GM19438 (cell line): Measurements from ENCODE around the gene KLHL29.

Source experiments
- ATAC-seq: cut with Tn5 transposase; IDR thresholded peaks from one replicate; pipeline ENCODE4 v1.9.1; 2021; ENCODE audit warnings: low read depth; ENCODE audit not compliant: unreplicated experiment

The KLHL29 gene

DNA sequence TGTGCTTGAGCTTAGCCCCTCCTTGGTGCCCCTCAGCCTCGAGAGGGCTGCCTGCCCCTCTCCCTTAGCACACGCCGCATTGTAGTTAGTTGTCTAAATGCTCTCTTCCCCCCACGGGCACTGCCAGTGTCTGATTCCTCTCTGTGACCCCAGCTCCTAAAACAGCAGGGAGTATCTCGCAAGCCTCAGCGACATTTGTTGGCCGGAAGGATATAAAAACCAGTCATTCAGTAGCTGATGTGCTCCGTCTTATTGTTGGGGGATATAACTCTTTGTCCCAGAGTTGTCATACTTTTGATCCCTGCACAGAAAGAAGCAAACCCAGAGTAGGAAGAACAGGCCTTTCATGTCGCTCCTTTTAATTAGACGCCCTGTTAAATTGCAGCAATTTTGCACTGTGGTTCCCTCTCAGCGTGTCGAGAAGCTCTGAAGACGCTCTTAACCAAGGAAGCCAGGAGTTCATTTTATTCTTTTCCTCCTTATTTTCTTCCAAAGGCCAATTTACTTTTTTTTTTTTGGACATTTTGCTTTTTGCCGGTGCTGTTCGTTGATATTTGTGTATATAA lies 201.8 kb downstream of the KLHL29 start:
- ATAC-seq, result no peak

DNA sequence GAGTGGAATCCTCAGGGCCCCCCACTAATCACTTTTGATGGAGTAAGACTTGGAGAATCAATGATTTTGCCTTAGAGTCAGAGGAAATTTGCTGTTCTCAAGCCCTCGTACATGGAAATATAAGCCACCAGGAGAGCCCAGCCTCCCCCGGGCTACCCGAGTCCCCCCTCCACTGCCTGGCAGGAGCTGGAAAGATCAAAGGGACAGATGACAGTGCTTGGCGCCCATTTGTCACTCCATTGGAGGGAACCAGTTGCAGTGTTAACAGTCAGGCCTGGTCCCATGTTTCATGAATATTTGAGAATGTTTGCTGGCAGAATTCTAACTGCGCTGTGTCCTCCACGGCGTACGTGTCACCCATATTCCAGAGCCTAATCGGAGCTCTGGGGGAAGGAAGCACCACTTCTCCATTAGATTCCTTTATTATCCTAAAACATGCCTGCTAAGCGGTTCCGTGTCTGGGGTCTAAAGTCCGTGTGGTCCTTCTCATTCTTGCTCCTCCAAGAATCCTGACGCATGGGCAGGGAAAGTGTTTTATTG lies 202.4 kb downstream of the KLHL29 start:
- no peak for ATAC-seq

DNA sequence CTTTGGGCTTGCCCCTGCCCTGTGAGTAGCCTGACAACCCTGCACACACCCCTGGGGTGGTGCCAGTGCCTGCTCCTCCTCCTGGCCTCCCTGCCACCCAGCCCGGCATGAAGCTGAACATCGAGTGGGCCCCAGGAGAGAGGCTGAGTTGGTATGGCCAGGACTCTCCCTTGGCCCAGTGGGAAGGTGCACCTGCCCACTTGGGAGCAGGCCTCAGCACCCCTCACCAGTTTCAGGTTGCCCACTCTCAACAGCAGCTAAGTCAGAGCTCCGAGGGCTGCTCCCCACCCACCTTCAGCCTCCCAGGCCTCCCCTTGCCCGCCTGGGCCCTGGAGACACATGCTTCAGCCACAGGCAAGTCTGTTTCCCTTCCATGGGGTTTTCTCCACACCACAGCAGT lies 203.1 kb downstream of the KLHL29 start:
- ATAC-seq, result no peak

DNA sequence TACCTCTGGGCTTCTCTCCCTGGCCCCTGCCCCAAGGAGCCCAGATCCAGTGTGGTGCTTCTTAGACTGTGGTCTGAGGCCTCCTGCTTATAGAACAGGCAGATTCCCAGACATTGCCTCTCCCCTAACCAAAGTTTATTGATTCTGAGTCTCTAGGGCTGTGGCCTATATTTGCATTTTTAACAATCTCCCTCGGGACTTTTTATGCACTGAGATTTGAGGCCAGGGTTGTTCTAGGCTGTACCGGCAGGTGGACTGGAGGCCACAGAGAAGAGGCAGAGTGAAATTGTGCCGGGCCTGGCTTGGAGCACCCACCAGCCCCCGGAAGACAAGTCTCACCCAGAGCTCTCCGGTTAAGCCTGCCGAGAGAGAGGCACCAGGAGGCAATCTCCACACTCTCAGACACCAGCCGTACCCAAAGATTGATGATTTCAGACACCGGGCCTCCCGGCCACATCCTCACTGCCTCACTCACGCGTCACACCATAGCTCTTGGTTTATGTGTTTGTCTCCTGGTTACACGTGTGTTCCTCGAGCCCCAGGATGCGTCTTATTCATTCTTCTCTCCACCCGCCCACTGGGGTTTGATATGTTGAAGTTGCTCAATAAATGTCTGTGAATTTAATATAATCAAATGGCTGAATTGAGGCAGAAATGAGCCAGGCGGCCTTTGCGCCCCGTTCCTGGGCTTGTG lies 203.7 kb downstream of the KLHL29 start:
- no peak for ATAC-seq

DNA sequence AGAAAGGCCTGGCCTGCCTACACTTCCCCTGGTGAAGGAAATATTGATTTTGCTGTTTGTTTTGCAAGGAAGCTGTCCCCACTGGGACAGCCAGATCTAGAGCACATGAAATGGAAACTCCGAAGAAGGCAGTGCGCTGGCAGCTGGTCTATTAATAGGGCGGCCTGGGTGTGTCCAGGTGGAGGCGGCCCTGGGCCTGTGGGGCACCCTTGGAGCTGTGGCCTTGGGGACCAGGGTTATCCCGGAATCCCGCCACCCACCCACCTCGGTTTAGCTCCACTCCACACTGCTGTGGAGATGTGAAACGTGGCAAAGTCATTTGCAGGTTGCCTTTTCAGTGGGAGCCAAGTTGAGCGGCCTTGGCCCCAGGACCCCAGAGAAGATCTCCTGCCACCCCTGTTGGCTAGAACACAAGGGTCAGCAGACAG lies 204.3 kb downstream of the KLHL29 start:
- no peak for ATAC-seq

DNA sequence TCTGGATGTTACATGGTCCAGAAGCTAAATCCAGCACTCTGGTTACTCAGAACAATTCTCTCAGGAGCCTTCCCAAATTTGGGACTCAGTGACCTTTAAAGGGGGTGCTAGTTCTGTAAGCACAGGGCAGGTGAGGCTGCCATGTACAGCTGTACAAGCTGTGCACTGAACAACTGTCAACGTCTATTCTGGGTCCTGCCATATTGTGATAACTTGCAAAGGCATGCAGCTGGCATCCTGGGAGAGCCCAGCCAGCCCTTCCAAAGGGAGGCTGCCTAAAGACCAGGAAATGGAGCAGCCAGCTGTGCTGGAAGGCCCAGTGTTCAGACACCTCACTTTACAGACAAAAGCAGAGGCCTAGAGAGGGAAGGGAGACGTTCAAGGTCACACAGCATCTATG lies 204.8 kb downstream of the KLHL29 start:
- ATAC-seq, result no peak

DNA sequence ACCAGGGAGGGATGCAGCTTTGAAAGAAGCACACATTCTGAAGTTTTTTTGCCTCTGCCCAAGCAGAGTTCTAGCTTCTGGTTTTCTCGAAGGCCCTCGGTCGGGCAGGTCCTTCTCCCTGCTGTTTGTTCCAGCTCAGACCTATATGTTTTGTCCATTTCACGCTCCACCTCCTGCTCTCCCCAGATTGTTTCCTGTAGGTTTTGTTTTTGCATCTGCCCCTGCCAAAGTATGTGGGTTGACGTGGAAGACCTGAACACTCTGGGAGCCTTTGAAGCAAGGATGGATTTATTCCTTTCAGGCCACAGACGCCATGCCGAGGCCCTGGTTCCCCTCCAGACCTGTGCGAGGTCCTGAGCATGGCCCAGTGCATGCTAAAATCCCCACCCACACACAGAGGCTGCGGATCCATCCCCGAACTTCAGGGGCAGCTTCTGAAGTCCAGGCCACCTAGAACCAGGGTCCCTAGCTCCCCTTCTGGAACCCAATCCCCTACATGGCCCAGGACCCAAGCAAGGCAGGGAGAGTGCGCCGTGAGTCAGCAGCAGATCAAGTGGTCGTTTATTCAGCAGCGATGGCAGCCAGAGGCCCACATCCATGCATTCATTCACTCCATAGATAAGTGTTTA lies 205.4 kb downstream of the KLHL29 start:
- ATAC-seq, result no peak

DNA sequence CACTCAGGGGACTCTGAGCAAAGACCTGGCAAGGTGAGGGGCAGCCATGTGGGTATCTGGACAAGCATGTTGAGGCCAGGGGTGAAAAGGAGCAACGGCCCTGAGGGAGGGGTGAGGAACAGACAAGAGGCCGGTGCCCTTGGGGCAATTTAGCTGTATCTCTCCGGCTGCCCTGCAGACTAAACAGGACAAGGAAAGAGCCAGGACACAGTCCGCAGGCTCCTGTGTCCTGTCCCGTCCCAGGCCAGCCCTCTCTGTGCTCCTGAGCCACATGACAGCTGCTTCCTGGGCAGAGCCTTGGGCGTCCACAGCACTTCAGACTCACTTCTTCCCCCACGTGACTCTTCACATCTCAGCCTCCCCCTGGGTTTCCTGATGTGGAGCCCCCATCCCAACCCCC lies 206.1 kb downstream of the KLHL29 start:
- no peak for ATAC-seq

DNA sequence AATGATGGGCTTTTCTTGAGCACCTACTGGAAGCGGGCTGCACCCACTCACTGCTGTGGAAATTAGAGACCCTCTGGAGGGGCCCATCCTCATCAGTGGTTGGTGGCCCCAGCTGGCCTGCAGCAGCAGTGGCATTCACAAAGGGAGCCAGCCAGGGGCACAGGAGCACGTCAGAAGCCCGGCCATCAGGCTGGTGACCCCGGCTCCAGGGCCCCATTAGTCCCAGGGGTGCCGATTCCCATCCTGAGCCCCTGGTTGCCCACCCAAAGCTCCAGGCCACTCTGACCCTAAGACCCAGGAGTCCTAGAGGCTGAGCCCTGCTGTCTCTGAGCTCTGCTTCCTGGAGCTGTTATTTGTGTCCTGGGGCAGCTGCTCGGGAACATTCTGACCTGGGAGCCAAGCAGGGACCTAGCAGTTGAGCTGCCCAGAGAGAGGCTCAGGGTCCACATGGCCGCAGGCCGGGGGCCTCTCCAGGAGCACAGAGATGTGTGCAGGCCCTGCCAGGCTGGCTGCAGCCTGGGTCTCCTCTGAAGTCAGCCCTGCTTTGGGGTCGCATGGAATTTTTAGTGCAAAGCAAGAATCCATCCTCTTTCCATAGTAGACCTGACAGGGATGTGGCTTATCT lies 207.2 kb downstream of the KLHL29 start:
- ATAC-seq, result no peak

DNA sequence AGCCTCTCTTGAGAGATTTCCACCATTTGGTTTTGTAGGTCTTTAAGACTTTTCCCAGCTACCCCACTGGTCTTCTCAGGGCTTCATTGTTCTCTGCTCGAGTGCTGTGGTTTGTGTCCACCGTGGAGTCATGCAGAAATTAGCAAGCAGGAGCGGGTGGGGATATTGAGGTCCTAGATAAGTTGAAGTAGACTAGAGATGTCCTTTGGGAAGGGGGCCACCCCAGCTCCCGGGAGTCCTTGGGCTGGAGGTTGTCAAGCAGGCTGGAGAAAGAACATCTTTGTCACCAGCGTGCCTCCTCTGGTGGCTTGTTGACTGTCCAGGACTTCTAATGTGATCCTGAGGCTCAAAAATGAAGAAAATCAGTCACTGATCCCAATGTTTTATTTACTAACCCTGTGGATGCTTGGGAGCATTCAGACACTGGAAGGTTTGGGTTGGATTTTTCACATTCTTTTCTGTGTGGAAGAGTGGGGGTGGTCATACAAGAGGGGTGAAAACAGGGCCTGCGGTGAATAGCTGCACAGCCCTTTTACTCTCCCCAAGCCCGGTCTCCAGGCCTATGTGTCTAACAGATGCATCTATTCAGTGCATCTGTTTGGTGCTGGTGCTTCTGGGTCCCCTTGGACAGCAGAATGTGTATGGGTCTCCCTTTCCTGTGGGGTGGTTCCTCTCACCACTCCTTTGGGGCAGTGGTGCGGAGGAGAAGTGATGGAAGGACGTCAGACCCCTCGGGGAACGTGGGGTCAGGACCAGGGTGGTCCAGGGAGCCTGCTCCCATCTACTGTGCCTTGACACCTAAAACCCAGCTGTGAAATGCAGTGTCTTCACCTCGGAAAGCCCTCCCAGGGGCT lies 208.1 kb downstream of the KLHL29 start:
- no peak for ATAC-seq

DNA sequence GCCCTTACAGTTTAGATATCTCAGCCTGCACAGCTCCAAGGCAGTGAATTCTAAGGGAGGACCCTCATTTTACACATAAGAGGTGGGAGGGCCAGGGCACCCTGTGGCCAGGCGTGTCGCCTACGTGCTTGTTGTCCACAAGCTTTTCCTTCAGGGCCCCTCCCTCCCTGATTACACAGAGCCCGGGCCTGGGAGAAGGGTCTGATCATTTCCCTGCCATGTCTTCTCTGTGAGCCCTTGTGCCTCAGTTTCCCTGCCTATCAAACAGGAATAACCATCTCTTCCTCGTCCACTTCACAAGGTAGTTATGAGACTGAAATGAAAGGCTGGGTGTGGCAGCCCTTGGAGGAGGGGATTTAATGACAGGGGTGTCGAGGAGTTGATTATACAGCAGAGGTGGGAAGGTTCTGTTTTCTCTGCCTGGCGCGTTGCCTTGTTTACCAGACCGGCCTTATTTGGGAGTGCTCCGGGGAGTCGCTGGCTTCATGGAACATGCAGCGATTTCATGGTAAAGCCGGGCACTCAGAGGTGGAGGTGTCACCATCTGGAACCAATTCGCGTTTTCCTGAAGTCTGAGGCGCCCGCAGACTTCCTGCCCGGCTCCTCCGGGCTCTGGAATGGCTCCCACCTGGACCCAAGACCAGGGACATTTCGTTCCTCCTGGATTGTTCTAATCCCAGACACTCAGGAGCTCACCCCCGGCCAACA lies 208.9 kb downstream of the KLHL29 start:
- no peak for ATAC-seq

DNA sequence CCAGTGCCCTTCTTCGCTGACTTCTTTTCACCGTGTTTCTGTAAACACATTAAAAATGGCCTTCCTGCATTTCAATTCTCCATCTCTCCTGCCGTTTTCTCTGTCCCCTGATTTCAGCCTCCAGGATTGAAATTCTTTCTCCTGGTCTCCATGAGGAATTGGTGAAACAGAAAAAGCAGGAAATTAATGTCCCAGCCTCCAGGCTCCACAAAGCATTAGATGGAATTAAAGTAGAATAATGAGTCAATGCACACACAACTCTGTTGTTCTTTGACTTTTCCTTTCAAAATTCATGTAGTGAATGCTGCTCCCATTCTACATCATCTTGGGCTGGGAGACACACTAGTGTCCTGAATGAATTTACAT lies 209.5 kb downstream of the KLHL29 start:
- ATAC-seq, result no peak

DNA sequence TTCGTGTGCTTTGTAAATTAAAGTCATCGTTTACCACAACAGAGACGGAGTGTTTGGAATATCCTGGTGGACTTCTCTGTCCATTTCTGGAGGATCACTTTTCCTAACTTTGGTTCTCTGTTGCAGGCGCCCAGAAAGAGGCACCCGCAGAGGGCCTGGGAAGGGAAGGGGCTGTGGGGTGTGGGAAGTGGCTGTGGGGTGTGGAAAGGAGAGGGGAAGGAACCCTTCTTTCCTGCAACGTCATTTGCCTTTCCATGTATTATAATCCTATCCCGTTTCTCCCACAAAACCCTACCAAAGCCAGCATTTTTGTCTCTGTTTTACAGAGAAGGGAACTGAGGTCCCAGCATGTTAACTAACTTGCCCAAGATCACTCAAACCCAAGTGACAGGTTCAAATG lies 210.0 kb downstream of the KLHL29 start:
- ATAC-seq, result no peak

DNA sequence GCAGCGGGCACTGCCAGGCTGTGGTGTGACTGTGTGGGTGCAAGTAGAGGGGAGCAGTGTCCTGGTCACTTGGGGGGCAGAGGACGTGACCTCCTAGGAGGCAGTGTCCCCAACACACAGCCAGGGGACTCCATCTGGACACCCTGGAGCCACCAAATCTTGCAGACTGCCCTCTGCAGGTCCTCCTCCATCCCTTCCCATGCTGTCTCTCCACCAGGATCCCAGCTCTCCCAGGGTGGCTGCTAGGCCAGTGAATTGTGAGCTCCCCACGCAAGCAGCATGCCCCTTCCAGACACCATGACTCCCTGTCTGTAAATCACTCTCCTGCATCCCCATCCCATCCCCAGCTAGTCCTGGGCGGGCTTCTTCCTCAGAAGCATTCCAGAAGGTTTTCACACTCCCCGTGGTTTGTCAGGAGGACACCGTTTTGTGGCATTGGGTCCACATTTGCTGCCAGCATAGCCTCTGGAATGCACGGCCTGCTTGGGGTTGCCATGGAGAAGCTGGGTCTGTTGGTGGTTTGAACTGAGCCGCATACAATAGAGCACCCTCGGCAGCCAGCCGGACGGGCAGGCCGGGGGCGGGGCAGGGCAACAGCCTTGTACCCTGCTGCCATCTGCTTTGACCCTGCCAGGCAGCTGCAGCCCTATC lies 210.7 kb downstream of the KLHL29 start:
- ATAC-seq, result no peak

DNA sequence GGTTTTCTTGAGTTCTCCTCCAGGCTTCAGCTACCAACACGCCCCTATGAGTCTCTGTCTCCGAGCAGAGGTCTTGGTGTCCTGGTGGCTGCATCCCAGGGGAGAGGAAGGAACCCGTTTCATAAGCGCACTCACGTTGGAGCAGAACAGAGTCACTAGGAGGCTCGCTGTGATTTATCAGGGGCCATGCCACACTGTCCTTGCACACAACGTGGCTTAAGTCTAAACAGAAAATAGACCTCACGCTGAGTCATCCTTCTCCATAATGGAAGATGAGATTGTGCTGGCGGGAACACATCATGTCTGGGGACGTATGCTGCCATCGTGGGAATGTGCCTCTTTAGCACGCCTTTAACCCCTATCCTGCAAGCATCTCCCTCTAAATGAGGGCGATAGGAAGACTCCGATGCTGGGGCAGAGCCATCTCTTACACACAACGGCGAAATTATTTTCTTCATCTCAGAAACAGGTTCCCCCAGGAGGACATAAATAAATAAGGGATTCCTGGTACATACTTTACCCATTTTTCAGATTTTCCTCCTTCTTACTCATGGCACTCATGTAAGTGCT lies 211.4 kb downstream of the KLHL29 start:
- no peak for ATAC-seq

DNA sequence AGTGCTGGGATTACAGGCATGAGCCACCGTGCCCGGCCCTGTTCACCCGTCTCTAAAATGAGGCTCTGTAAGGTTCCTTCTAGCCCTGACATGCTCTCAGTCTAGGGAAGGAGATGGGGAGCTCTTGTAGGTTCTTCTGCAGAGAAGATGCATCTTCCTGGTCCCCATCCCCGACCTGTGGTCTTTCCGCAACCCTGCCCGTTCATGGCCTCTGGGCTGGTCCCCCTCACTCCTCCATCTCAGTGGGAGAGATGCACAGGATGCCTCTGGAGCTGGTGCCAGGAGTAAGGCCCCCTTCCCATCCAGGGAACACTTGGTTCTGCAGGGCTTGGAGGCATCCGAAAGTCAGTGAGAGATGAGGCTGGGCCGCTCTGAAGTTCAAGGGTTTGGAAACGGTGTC lies 212.7 kb downstream of the KLHL29 start:
- ATAC-seq, result no peak

DNA sequence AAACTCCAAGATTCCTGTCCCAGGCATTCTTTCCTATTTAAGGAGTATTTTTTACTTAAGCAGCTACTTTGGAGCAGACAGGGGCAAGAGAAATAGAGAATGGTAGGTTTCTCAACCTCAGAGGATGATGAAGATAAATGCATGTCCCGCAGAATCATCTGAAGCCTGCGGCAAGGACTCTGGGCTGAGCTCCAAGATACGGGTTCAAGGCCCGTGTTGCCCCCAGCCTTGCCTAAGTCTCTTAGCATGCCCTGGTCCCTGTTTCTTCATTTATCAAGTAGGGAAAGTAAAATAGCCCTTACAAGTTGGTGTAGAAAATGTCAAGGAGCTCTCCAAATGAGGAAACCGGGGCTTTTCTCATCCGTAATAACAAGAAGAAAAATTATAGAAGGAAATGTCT lies 214.0 kb downstream of the KLHL29 start:
- ATAC-seq, result no peak

DNA sequence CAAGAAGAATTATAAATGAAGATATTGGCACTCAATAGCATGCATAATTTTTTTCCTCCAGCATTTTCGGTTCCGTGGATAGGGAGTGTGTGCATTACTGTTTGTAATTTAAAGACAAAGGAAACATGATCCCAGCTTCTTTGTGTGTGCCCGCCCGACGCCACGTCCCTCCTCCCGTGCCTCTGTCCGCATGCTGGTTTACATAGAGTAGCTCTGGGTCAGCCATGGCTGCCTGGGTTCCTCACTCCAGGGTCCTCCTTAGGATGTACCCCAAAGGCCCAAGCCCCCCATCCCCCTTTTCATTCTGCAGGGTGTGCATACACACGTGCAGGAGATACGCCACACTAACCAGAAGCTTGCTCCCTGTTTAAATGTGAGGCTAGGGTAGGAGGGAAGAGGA lies 214.7 kb downstream of the KLHL29 start:
- no peak for ATAC-seq

DNA sequence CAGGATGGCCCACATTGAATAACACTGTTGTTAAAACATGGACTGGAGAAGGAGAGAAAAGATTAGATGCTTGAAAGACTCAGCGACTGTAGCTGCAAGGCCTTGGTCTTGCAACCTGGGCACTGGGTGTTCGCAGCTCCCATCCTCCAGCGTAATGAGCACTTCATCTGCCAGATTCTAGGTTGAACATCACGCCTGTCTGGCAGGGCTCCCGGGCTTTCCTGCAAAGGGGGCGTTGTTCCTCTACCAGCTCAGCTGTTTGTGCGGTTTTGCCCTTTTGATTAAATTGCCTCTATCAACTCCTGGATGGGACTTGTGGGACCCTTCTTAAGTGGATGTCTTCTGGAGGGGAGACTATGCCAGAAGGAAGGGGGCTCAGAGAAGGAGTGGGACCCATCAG lies 215.4 kb downstream of the KLHL29 start:
- ATAC-seq, result no peak
